Measurements from ENCODE around the gene MICB.

Gene MICB

GRCh38 chr6:31466466-31466865 is 31.5 kb upstream of the MICB start:
- TF ChIP-seq CTCF (IDR thresholded peaks at IDR 0.05; ENCODE audit: low read depth, low read length, missing control alignments), result no peak
- no peak for DNase-seq (ENCODE audit: low read depth)
- in situ Hi-C loops (cut with HindIII; ENCODE audit: low sequenced_read_pairs), result no loop called here
- H3K4me3 ChIP-seq (ENCODE audit: low read depth, low read length), result no peak overlapping the region

DNA sequence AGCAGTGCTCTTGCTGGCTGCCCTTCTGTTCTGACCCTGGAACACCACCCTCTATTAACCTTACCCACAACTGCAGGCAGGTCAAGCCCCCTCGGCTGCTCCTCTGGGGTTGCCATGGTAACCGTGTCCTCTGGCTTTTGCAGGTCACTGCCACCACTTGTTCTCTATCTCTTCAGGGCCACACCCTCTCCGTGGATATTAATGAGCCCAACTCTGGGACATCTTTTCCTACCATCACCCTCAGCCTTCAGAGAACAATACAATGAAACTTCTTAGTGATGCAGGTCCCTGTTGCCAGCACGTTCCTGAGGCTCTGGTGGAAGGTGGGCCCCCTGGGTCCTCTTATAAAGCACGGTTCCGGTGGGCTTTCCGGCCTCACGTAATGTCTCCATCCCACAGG is 30.8 kb upstream of the MICB start:
- in situ Hi-C loops (cut with HindIII; ENCODE audit: low sequenced_read_pairs), result no loop called here
- no peak for TF ChIP-seq CTCF (IDR thresholded peaks at IDR 0.05; ENCODE audit: low read depth, low read length, missing control alignments)
- H3K4me3 ChIP-seq (ENCODE audit: low read depth, low read length), result no peak overlapping the region
- no peak for DNase-seq (ENCODE audit: low read depth)

DNA sequence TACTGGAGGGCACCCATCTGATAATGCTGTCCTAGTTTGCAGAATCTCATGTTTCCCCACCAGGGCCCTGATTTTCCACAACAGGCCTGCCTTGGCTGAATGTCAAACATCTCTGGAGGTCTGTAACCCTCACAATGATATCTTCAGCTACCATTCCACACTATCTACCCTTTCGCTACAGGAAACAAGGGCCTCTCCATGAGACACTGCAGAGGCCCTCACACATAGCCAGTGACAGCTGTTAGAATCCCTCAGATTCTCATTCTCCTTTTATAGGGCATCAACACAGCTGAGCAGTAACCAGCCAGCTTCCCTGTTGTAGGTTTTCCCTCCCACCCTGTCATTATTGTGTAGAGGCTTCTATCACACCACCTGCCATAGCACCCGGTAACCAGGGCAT is 29.6 kb upstream of the MICB start:
- no peak overlapping the region for H3K4me3 ChIP-seq (ENCODE audit: low read depth, low read length)
- TF ChIP-seq CTCF (IDR thresholded peaks at IDR 0.05; ENCODE audit: low read depth, low read length, missing control alignments), result no peak
- DNase-seq (ENCODE audit: low read depth), result no peak
- in situ Hi-C loops (cut with HindIII; ENCODE audit: low sequenced_read_pairs), result no loop called here

DNA sequence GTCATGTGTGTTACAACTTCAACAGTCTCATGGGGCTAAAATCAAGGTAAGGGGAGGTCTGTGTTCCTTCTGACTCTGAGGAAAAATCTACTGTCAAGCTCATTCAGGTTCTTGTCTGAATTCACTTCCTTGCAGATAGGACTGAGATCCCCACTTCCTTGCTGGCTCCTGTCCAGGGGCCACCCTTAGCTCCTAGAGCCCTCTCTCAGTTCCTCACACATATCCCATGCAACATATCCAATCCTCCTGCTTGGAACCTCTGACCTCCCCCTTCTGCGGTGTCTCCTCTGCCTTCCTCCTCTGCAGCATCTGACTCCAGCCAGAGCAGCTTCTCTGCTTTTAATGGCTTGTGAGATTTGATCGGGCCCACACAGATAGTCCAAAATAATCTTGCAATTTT is 27.1 kb upstream of the MICB start:
- in situ Hi-C loops (cut with HindIII; ENCODE audit: low sequenced_read_pairs), result no loop called here
- no peak for TF ChIP-seq CTCF (IDR thresholded peaks at IDR 0.05; ENCODE audit: low read depth, low read length, missing control alignments)
- no peak overlapping the region for H3K4me3 ChIP-seq (ENCODE audit: low read depth, low read length)
- no peak for DNase-seq (ENCODE audit: low read depth)

DNA sequence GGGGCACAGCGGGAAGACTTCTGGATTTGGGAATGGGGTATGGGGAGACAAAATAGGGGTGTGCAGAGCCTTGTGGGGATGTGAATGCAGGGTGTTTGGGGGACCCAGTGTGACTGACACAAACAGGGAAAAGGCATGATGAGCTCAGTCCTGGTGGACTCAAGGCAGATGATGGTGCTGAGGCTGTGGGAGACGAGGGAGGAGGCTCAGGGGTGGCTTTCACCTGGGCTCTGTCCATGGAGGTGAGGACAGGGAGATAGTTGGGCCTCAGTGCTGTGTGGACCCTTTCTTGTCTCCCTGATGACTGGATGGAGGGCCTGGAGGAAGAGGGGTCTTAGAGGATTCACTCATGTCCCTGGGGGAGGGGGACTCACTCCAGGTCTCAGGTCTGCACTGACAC is 26.2 kb upstream of the MICB start:
- no peak overlapping the region for H3K4me3 ChIP-seq (ENCODE audit: low read depth, low read length)
- DNase-seq (ENCODE audit: low read depth), result no peak
- TF ChIP-seq CTCF (IDR thresholded peaks at IDR 0.05; ENCODE audit: low read depth, low read length, missing control alignments), result no peak
- in situ Hi-C loops (cut with HindIII; ENCODE audit: low sequenced_read_pairs), result no loop called here

DNA sequence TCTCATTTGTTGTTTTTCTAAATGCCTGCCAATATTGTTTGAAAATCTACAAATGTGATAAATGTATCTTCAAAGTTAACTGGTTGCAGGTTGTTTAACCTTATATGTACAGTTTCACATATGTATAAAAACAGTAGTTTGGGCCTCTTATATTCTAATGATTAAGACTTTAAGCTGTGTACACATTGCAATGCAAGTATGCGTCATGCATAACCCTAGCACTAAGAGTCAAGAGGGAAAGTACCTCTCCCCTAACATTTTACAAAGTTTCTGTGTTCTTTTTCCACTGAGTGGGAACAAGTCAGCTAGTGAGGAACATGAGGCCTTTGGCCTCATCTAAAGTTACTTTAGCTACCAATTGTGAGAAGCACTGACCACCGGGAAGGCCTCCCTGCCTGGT is 25.7 kb upstream of the MICB start:
- in situ Hi-C loops (cut with HindIII; ENCODE audit: low sequenced_read_pairs), result no loop called here
- DNase-seq (ENCODE audit: low read depth), result no peak
- no peak overlapping the region for H3K4me3 ChIP-seq (ENCODE audit: low read depth, low read length)
- no peak for TF ChIP-seq CTCF (IDR thresholded peaks at IDR 0.05; ENCODE audit: low read depth, low read length, missing control alignments)

DNA sequence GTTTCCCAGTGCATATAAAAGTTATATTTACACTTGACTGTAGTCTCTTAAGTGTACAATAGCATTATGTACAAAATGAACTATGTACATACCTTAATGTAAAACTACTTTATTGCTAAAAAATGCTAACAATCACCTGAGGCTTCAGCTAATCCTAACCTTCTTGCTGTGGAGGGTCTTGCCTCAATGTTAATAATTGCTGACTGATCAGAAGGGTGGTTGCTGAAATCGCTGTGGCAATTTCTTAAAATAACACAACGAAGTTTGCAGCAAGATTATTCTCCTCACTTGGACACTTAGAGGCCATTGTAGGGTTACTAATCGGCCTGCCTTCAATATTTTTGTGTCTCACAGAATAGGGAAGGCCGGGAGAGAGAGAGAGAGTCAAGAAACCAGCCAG is 24.7 kb upstream of the MICB start:
- no peak for DNase-seq (ENCODE audit: low read depth)
- TF ChIP-seq CTCF (IDR thresholded peaks at IDR 0.05; ENCODE audit: low read depth, low read length, missing control alignments), result no peak
- H3K4me3 ChIP-seq (ENCODE audit: low read depth, low read length), result no peak overlapping the region
- in situ Hi-C loops (cut with HindIII; ENCODE audit: low sequenced_read_pairs), result no loop called here
